Activated CD8-positive, alpha-beta memory T cell treated with anti-CD3 and anti-CD28 coated beads, Interleukin-2, amount 10 ng/mL, durations not matched to agents 7 days and 5 days (primary cell): ENCODE measurements around the gene MICALL2. TPM values are rescaled to one million over a fixed set of nuclear protein-coding genes. Genes with fewer than 3 reads are reported as not detected.

ENCODE experiments used
- ATAC-seq: fragments of 150-1000 bp; cut with Tn5 transposase; one replicate; pipeline ENCODE4 v1.10.0; 2021; ENCODE audit warnings: moderate library complexity
- CTCF ChIA-PET: fragments of 350-600 bp; sonication (Branson Sonifier 250); formaldehyde crosslinking; loops from one replicate; lab custom pipeline; 2021; ENCODE audit warnings: antibody characterized with exemption; lab: Charles Lee
- DNase-seq: peaks from one replicate; pipeline ENCODE4 v3.0.0-alpha.2; 2020
- H3K27ac Mint-ChIP-seq: one replicate; pipeline ENCODE4 v1.8.0; 2021; ENCODE audit warnings: mild to moderate bottlenecking, mixed read lengths
- H3K27me3 Mint-ChIP-seq: one replicate; pipeline ENCODE4 v1.8.0; 2021; ENCODE audit warnings: mixed read lengths
- H3K36me3 Mint-ChIP-seq: one replicate; pipeline ENCODE4 v1.8.0; 2021; ENCODE audit warnings: mild to moderate bottlenecking, mixed read lengths
- H3K4me1 Mint-ChIP-seq: one replicate; pipeline ENCODE4 v1.8.0; 2021; ENCODE audit warnings: mixed read lengths
- H3K4me3 Mint-ChIP-seq: one replicate; pipeline ENCODE4 v1.8.0; 2021; ENCODE audit warnings: mild to moderate bottlenecking, moderate library complexity, mixed read lengths
- H3K9me3 Mint-ChIP-seq: one replicate; pipeline ENCODE4 v1.8.0; 2022; ENCODE audit warnings: low read depth, mixed read lengths
- total RNA-seq, 2 experiments: library from RNA; stranded (reverse); gene quantifications; one replicate each; pipeline ENCODE4 v1.2.3, GENCODE V29; 2021

Gene MICALL2
- total RNA-seq, 2 experiments from 2014 or later, result 2.1 to 2.2 TPM

- no peak for DNase-seq
- Mint-ChIP-seq H3K9me3 (no peaks in the 10 kb centered on the region), H3K4me1 (peaks cover 6% of the 10 kb centered on the region), H3K27me3 (peaks cover 8% of the 10 kb centered on the region), H3K27ac (no peak overlapping the region), H3K36me3 (no peaks in the 10 kb centered on the region), H3K4me3 (no peak overlapping the region)
- CTCF ChIA-PET, result interaction anchor here (3.4 kb wide), 1 partner anchor 16 kb away, joined by 13 read pairs; no protein-coding TSS in a partner anchor
- ATAC-seq, result no peak
Measured at GRCh38 chr7:1457949-1458682, 1.2 kb downstream of the MICALL2 start.

- no peak overlapping the region for H3K27ac Mint-ChIP-seq
- H3K36me3 Mint-ChIP-seq, result no peaks in the 10 kb centered on the region
- peaks cover 6% of the 10 kb centered on the region for H3K4me1 Mint-ChIP-seq
- CTCF ChIA-PET, result interaction anchor here (0.6 to 3.4 kb wide), 4 partner anchors 17 to 78 kb away, joined by 3 to 13 read pairs (median 3); no protein-coding TSS in a partner anchor
- H3K9me3 Mint-ChIP-seq, result no peaks in the 10 kb centered on the region
- H3K27me3 Mint-ChIP-seq, result peaks cover 8% of the 10 kb centered on the region
- ATAC-seq, result no peak
- H3K4me3 Mint-ChIP-seq, result no peak overlapping the region
- no peak for DNase-seq
Measured at GRCh38 chr7:1457059-1457948, 2.0 kb downstream of the MICALL2 start.

- no peak overlapping the region for H3K27ac Mint-ChIP-seq
- no peak for ATAC-seq
- H3K27me3 Mint-ChIP-seq, result peaks cover 8% of the 10 kb centered on the region
- H3K9me3 Mint-ChIP-seq, result no peaks in the 10 kb centered on the region
- no peak overlapping the region for H3K4me3 Mint-ChIP-seq
- no peaks in the 10 kb centered on the region for H3K36me3 Mint-ChIP-seq
- peaks cover 4% of the 10 kb centered on the region for H3K4me1 Mint-ChIP-seq
- no peak for DNase-seq
- CTCF ChIA-PET, result interaction anchor here (3.4 kb wide), 1 partner anchor 18 kb away, joined by 13 read pairs; no protein-coding TSS in a partner anchor
Measured at GRCh38 chr7:1455955-1456354, 3.3 kb downstream of the MICALL2 start.

- CTCF ChIA-PET, result interaction anchor here (3.4 kb wide), 1 partner anchor 19 kb away, joined by 13 read pairs; no protein-coding TSS in a partner anchor
- no peak overlapping the region for H3K27ac Mint-ChIP-seq
- DNase-seq (no peak), ATAC-seq (no peak)
- no peaks in the 10 kb centered on the region for H3K9me3 Mint-ChIP-seq
- H3K4me3 Mint-ChIP-seq, result no peak overlapping the region
- H3K27me3 Mint-ChIP-seq, result peaks cover 8% of the 10 kb centered on the region
- H3K4me1 Mint-ChIP-seq, result peaks cover 4% of the 10 kb centered on the region
- H3K36me3 Mint-ChIP-seq, result no peaks in the 10 kb centered on the region
Measured at GRCh38 chr7:1455241-1455939, 3.9 kb downstream of the MICALL2 start.

GRCh38 chr7:1454542-1454941, 4.7 kb downstream of the MICALL2 start:
- no peak overlapping the region for H3K27ac Mint-ChIP-seq
- ATAC-seq (no peak), DNase-seq (no peak)
- peaks cover 8% of the 10 kb centered on the region for H3K27me3 Mint-ChIP-seq
- H3K9me3 Mint-ChIP-seq, result no peaks in the 10 kb centered on the region
- no peak overlapping the region for H3K4me3 Mint-ChIP-seq
- CTCF ChIA-PET, result no interaction called here
- H3K4me1 Mint-ChIP-seq, result no peaks in the 10 kb centered on the region
- no peaks in the 10 kb centered on the region for H3K36me3 Mint-ChIP-seq

GRCh38 chr7:1452205-1452604, 7.1 kb downstream of the MICALL2 start:
- Mint-ChIP-seq H3K4me1 (no peaks in the 10 kb centered on the region), H3K27me3 (peaks cover under 1% of the 10 kb centered on the region), H3K4me3 (no peak overlapping the region), H3K36me3 (no peaks in the 10 kb centered on the region), H3K9me3 (no peaks in the 10 kb centered on the region), H3K27ac (no peak overlapping the region)
- CTCF ChIA-PET, result interaction anchor here (2.5 kb wide), 1 partner anchor 20 kb away, joined by 9 read pairs; no protein-coding TSS in a partner anchor
- ATAC-seq, result no peak
- DNase-seq, result no peak

- ATAC-seq, result no peak
- Mint-ChIP-seq H3K9me3 (no peaks in the 10 kb centered on the region), H3K27me3 (no peaks in the 10 kb centered on the region), H3K4me3 (no peak overlapping the region), H3K27ac (no peak overlapping the region), H3K4me1 (no peaks in the 10 kb centered on the region), H3K36me3 (no peaks in the 10 kb centered on the region)
- DNase-seq, result no peak
- CTCF ChIA-PET, result no interaction called here
Measured at GRCh38 chr7:1450987-1451386, 8.3 kb downstream of the MICALL2 start.

GRCh38 chr7:1450431-1450830, 8.8 kb downstream of the MICALL2 start:
- Mint-ChIP-seq H3K4me3 (no peak overlapping the region), H3K27me3 (no peaks in the 10 kb centered on the region), H3K36me3 (no peaks in the 10 kb centered on the region), H3K27ac (no peak overlapping the region), H3K4me1 (no peaks in the 10 kb centered on the region), H3K9me3 (no peaks in the 10 kb centered on the region)
- DNase-seq, result no peak
- CTCF ChIA-PET, result interaction anchor here (1.1 kb wide), 1 partner anchor 18 kb away, joined by 6 read pairs; no protein-coding TSS in a partner anchor
- no peak for ATAC-seq

GRCh38 chr7:1449951-1450350, 9.3 kb downstream of the MICALL2 start:
- H3K36me3 Mint-ChIP-seq, result no peaks in the 10 kb centered on the region
- no peaks in the 10 kb centered on the region for H3K9me3 Mint-ChIP-seq
- no peak overlapping the region for H3K4me3 Mint-ChIP-seq
- no peak overlapping the region for H3K27ac Mint-ChIP-seq
- CTCF ChIA-PET, result interaction anchor here (0.8 to 1.1 kb wide), 2 partner anchors 18 to 25 kb away, joined by 4 to 6 read pairs; no protein-coding TSS in a partner anchor
- H3K27me3 Mint-ChIP-seq, result no peaks in the 10 kb centered on the region
- DNase-seq, result no peak
- ATAC-seq, result no peak
- no peaks in the 10 kb centered on the region for H3K4me1 Mint-ChIP-seq

GRCh38 chr7:1449501-1449900, 9.8 kb downstream of the MICALL2 start:
- DNase-seq (no peak), ATAC-seq (no peak)
- H3K36me3 Mint-ChIP-seq, result no peaks in the 10 kb centered on the region
- H3K27me3 Mint-ChIP-seq, result no peaks in the 10 kb centered on the region
- no peaks in the 10 kb centered on the region for H3K4me1 Mint-ChIP-seq
- no peaks in the 10 kb centered on the region for H3K9me3 Mint-ChIP-seq
- H3K4me3 Mint-ChIP-seq, result no peak overlapping the region
- CTCF ChIA-PET, result interaction anchor here (0.8 to 1.1 kb wide), 2 partner anchors 17 to 25 kb away, joined by 4 to 6 read pairs; no protein-coding TSS in a partner anchor
- H3K27ac Mint-ChIP-seq, result no peak overlapping the region

- H3K9me3 Mint-ChIP-seq, result no peaks in the 10 kb centered on the region
- H3K27me3 Mint-ChIP-seq, result no peaks in the 10 kb centered on the region
- H3K4me1 Mint-ChIP-seq, result no peaks in the 10 kb centered on the region
- ATAC-seq, result no peak
- CTCF ChIA-PET, result interaction anchor here (1.2 kb wide), 1 partner anchor 13 kb away, joined by 3 read pairs; no protein-coding TSS in a partner anchor
- H3K27ac Mint-ChIP-seq, result no peak overlapping the region
- no peak overlapping the region for H3K4me3 Mint-ChIP-seq
- no peak for DNase-seq
- no peaks in the 10 kb centered on the region for H3K36me3 Mint-ChIP-seq
Measured at GRCh38 chr7:1448958-1449357, 10.3 kb downstream of the MICALL2 start.

- CTCF ChIA-PET, result interaction anchor here (1.2 to 1.4 kb wide), 2 partner anchors 14 to 15 kb away, joined by 3 to 5 read pairs; no protein-coding TSS in a partner anchor
- Mint-ChIP-seq H3K4me3 (no peak overlapping the region), H3K27ac (no peak overlapping the region), H3K36me3 (no peaks in the 10 kb centered on the region), H3K4me1 (no peaks in the 10 kb centered on the region), H3K27me3 (no peaks in the 10 kb centered on the region), H3K9me3 (no peaks in the 10 kb centered on the region)
- ATAC-seq, result no peak
- no peak for DNase-seq
Measured at GRCh38 chr7:1447551-1448244, 11.6 kb downstream of the MICALL2 start.
